HL-60 (cell line): Measurements from ENCODE around the gene DNAH8.

Experiments
- GABPA ChIP-seq: IDR thresholded peaks from 2 replicates; pipeline ENCODE4 v1.6.1; 2012; ENCODE audit warnings: low read depth
- POLR2AphosphoS5 ChIP-seq: IDR thresholded peaks from 2 replicates; pipeline ENCODE4 v1.6.1; 2012; ENCODE audit warnings: low read depth
- SPI1 ChIP-seq: IDR thresholded peaks from 2 replicates; pipeline ENCODE4 v1.6.1; 2012; ENCODE audit warnings: low read depth, mild to moderate bottlenecking, borderline replicate concordance
- TF ChIP-seq, protein P1 (sequence below): IDR thresholded peaks from one replicate; pipeline ENCODE4 v1.5.1; 2011; ENCODE audit warnings: low read length, control low read depth, inconsistent platforms; ENCODE audit not compliant: insufficient read depth
- TF ChIP-seq, protein P2 (sequence below): IDR thresholded peaks from 2 replicates; pipeline ENCODE4 v1.6.1; 2012; ENCODE audit warnings: low read depth; ENCODE audit not compliant: insufficient replicate concordance

DNA sequence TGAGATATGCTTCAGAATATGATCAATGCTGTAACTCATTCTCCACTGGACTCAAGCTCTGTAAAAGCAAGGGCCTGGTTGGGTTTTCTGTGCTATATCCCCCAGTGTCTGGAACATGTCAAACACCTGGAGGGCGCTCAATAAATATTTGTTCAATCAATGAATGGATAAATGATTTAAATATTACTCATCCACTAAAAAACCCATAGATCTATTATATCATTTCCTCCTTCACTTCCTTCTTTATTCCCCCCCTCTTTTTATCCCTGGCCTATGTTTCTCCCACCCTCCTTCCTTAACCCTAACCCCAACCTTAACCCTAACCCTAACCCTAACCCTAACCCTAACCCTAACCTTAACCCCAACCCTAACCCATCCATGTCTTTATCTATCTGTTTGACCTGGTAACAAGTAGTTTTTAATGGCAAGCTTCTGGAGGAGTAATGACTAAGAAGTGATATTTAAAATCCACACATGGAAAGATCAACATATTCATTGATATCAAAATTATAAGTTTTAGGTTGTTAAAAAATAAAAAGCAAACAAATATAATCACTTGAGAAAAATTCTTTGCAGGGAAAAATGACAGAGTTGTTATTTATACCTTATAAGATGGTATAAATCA is 229.7 kb downstream of the DNAH8 start:
- TF ChIP-seq POLR2AphosphoS5 (no peak), GABPA (no peak), SPI1 (no peak)
- TF ChIP-seq, protein P1, sequence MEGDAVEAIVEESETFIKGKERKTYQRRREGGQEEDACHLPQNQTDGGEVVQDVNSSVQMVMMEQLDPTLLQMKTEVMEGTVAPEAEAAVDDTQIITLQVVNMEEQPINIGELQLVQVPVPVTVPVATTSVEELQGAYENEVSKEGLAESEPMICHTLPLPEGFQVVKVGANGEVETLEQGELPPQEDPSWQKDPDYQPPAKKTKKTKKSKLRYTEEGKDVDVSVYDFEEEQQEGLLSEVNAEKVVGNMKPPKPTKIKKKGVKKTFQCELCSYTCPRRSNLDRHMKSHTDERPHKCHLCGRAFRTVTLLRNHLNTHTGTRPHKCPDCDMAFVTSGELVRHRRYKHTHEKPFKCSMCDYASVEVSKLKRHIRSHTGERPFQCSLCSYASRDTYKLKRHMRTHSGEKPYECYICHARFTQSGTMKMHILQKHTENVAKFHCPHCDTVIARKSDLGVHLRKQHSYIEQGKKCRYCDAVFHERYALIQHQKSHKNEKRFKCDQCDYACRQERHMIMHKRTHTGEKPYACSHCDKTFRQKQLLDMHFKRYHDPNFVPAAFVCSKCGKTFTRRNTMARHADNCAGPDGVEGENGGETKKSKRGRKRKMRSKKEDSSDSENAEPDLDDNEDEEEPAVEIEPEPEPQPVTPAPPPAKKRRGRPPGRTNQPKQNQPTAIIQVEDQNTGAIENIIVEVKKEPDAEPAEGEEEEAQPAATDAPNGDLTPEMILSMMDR, result no peak
- TF ChIP-seq, protein P2, sequence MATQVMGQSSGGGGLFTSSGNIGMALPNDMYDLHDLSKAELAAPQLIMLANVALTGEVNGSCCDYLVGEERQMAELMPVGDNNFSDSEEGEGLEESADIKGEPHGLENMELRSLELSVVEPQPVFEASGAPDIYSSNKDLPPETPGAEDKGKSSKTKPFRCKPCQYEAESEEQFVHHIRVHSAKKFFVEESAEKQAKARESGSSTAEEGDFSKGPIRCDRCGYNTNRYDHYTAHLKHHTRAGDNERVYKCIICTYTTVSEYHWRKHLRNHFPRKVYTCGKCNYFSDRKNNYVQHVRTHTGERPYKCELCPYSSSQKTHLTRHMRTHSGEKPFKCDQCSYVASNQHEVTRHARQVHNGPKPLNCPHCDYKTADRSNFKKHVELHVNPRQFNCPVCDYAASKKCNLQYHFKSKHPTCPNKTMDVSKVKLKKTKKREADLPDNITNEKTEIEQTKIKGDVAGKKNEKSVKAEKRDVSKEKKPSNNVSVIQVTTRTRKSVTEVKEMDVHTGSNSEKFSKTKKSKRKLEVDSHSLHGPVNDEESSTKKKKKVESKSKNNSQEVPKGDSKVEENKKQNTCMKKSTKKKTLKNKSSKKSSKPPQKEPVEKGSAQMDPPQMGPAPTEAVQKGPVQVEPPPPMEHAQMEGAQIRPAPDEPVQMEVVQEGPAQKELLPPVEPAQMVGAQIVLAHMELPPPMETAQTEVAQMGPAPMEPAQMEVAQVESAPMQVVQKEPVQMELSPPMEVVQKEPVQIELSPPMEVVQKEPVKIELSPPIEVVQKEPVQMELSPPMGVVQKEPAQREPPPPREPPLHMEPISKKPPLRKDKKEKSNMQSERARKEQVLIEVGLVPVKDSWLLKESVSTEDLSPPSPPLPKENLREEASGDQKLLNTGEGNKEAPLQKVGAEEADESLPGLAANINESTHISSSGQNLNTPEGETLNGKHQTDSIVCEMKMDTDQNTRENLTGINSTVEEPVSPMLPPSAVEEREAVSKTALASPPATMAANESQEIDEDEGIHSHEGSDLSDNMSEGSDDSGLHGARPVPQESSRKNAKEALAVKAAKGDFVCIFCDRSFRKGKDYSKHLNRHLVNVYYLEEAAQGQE, result no peak
